ENCODE measurements around the gene SLC9C2. TPM values are rescaled to one million over a fixed set of nuclear protein-coding genes. Genes with fewer than 3 reads are reported as not detected.

The SLC9C2 gene
- polyA plus RNA-seq, 1 of the 3 experiments (the other 2 are of a cell fraction), result not detected

DNA sequence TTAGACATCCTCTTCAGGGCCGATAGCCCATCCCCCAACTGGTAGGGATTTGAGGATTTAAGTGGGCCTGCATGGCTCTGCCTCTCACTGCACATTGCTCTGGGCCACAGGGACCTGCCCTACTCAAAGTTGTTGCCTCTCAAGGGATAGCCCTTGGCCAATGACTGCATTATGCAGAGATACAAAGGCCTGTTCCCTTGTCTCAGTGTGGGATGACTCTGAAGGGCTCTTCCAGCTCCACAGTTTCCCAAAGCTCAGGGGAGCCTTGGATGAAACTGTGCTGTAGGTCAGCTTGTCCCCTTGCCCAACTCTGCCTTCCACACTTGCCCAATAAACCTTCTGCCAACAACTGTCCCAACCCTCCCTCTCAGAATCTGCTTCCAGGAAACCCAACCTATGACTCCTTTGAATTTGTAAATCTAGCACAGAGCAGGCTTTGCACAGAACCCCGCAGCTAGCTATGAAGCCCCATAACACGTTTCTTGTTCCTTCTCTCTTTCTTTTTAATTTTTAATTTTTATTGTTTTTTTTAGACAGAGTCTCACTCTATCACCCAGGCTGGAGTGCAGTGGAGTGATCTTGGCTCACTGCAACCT, 42.5 kb downstream of the SLC9C2 start:
- Histone ChIP-seq H3K27me3 (ENCODE audit: insufficient read depth) (no peaks in the 10 kb centered on the region), H3K36me3 (replicated peaks in 1 of 2; ENCODE audit: control insufficient read depth in 1 of 2, insufficient read depth in 2 of 2, low read length in 1 of 2) (no peaks in the 10 kb centered on the region), H3K9me2 (no peaks in the 10 kb centered on the region), H3K4me1 (ENCODE audit: control insufficient read depth in 1 of 2, insufficient read depth in 2 of 2, low read depth in 1 of 2, low read length in 1 of 2) (no peaks in the 10 kb centered on the region), H3K27ac (ENCODE audit: low read depth in 2 of 2, low read length in 1 of 2) (no peak overlapping the region), H3K4me2 (no peak overlapping the region), H3F3A (replicated peaks; ENCODE audit: insufficient read depth) (no peaks in the 10 kb centered on the region), H2AFZ (ENCODE audit: low read depth) (no peak overlapping the region), H3K9me3 (no peaks in the 10 kb centered on the region), H3K79me2 (ENCODE audit: insufficient read depth) (no peaks in the 10 kb centered on the region), H3K4me3 (ENCODE audit: low read depth in 2 of 2, low read length in 1 of 2) (no peak overlapping the region), H3K9ac (no peak overlapping the region), H4K20me1 (ENCODE audit: insufficient read depth) (no peaks in the 10 kb centered on the region)
- DNase-seq, result no peak
- POLR2A ChIA-PET, result no interaction called here
- no peak for TF ChIP-seq SIN3A (IDR thresholded peaks at IDR 0.05; ENCODE audit: borderline replicate concordance, low read depth, low read length)
- TF ChIP-seq, protein P1, sequence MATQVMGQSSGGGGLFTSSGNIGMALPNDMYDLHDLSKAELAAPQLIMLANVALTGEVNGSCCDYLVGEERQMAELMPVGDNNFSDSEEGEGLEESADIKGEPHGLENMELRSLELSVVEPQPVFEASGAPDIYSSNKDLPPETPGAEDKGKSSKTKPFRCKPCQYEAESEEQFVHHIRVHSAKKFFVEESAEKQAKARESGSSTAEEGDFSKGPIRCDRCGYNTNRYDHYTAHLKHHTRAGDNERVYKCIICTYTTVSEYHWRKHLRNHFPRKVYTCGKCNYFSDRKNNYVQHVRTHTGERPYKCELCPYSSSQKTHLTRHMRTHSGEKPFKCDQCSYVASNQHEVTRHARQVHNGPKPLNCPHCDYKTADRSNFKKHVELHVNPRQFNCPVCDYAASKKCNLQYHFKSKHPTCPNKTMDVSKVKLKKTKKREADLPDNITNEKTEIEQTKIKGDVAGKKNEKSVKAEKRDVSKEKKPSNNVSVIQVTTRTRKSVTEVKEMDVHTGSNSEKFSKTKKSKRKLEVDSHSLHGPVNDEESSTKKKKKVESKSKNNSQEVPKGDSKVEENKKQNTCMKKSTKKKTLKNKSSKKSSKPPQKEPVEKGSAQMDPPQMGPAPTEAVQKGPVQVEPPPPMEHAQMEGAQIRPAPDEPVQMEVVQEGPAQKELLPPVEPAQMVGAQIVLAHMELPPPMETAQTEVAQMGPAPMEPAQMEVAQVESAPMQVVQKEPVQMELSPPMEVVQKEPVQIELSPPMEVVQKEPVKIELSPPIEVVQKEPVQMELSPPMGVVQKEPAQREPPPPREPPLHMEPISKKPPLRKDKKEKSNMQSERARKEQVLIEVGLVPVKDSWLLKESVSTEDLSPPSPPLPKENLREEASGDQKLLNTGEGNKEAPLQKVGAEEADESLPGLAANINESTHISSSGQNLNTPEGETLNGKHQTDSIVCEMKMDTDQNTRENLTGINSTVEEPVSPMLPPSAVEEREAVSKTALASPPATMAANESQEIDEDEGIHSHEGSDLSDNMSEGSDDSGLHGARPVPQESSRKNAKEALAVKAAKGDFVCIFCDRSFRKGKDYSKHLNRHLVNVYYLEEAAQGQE (IDR thresholded peaks at IDR 0.05; ENCODE audit: low read depth, low read length), result no peak
- TF ChIP-seq FOXJ3 (CRISPR knock-in tag; IDR thresholded peaks at IDR 0.05), result no peak
- TF ChIP-seq JUND (IDR thresholded peaks at IDR 0.05), result no peak
- no peak for TF ChIP-seq NRF1 (IDR thresholded peaks at IDR 0.05; ENCODE audit: low read depth, low read length)
- TF ChIP-seq MEF2A (IDR thresholded peaks at IDR 0.05; ENCODE audit: borderline replicate concordance, low read depth), result no peak
- no peak for TF ChIP-seq EZH2phosphoT487 (IDR thresholded peaks at IDR 0.05; ENCODE audit: borderline replicate concordance, low read depth)
- TF ChIP-seq, protein P2, sequence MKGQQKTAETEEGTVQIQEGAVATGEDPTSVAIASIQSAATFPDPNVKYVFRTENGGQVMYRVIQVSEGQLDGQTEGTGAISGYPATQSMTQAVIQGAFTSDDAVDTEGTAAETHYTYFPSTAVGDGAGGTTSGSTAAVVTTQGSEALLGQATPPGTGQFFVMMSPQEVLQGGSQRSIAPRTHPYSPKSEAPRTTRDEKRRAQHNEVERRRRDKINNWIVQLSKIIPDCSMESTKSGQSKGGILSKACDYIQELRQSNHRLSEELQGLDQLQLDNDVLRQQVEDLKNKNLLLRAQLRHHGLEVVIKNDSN (IDR thresholded peaks at IDR 0.05; ENCODE audit: borderline replicate concordance, low read depth), result no peak
- no peak for TF ChIP-seq RCOR1 (IDR thresholded peaks at IDR 0.05; ENCODE audit: low read length)
- TF ChIP-seq, protein P3, sequence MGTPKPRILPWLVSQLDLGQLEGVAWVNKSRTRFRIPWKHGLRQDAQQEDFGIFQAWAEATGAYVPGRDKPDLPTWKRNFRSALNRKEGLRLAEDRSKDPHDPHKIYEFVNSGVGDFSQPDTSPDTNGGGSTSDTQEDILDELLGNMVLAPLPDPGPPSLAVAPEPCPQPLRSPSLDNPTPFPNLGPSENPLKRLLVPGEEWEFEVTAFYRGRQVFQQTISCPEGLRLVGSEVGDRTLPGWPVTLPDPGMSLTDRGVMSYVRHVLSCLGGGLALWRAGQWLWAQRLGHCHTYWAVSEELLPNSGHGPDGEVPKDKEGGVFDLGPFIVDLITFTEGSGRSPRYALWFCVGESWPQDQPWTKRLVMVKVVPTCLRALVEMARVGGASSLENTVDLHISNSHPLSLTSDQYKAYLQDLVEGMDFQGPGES (IDR thresholded peaks at IDR 0.05; ENCODE audit: low read depth, low read length), result no peak
- no peak for TF ChIP-seq CHD2 (IDR thresholded peaks at IDR 0.05; ENCODE audit: low read length, partially characterized antibody)
- no peak for TF ChIP-seq TEAD4 (IDR thresholded peaks at IDR 0.05; ENCODE audit: borderline replicate concordance, insufficient read depth)
- TF ChIP-seq, protein P4, sequence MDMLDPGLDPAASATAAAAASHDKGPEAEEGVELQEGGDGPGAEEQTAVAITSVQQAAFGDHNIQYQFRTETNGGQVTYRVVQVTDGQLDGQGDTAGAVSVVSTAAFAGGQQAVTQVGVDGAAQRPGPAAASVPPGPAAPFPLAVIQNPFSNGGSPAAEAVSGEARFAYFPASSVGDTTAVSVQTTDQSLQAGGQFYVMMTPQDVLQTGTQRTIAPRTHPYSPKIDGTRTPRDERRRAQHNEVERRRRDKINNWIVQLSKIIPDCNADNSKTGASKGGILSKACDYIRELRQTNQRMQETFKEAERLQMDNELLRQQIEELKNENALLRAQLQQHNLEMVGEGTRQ (IDR thresholded peaks at IDR 0.05; ENCODE audit: borderline replicate concordance, low read depth, low read length), result no peak
- no peak for TF ChIP-seq TCF12 (IDR thresholded peaks at IDR 0.05)
- TF ChIP-seq, protein P5, sequence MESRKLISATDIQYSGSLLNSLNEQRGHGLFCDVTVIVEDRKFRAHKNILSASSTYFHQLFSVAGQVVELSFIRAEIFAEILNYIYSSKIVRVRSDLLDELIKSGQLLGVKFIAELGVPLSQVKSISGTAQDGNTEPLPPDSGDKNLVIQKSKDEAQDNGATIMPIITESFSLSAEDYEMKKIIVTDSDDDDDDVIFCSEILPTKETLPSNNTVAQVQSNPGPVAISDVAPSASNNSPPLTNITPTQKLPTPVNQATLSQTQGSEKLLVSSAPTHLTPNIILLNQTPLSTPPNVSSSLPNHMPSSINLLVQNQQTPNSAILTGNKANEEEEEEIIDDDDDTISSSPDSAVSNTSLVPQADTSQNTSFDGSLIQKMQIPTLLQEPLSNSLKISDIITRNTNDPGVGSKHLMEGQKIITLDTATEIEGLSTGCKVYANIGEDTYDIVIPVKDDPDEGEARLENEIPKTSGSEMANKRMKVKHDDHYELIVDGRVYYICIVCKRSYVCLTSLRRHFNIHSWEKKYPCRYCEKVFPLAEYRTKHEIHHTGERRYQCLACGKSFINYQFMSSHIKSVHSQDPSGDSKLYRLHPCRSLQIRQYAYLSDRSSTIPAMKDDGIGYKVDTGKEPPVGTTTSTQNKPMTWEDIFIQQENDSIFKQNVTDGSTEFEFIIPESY (IDR thresholded peaks at IDR 0.05; ENCODE audit: borderline replicate concordance, low read depth), result no peak
- TF ChIP-seq RFX5 (IDR thresholded peaks at IDR 0.05; ENCODE audit: low read length), result no peak
- CTCF ChIA-PET, result interaction anchor here (0.8 to 0.9 kb wide), 2 partner anchors 129 to 1348 kb away, joined by 3 read pairs; no protein-coding TSS in a partner anchor
- 59% methylated on average over 3 of the region's 3 CpGs for WGBS (ENCODE audit: low lambda C conversion rate)

Data from SK-N-SH (cell line).